ENCODE results near the gene ATOX1. TPM values are rescaled to one million over a fixed set of nuclear protein-coding genes. Genes with fewer than 3 reads are reported as not detected.

The ATOX1 gene
- total and polyA plus RNA-seq, 10 of the 15 experiments (the other 5 are each of a cell fraction or from before 2014, with no cell fraction given) = 130 to 642 (median 245) TPM

DNA sequence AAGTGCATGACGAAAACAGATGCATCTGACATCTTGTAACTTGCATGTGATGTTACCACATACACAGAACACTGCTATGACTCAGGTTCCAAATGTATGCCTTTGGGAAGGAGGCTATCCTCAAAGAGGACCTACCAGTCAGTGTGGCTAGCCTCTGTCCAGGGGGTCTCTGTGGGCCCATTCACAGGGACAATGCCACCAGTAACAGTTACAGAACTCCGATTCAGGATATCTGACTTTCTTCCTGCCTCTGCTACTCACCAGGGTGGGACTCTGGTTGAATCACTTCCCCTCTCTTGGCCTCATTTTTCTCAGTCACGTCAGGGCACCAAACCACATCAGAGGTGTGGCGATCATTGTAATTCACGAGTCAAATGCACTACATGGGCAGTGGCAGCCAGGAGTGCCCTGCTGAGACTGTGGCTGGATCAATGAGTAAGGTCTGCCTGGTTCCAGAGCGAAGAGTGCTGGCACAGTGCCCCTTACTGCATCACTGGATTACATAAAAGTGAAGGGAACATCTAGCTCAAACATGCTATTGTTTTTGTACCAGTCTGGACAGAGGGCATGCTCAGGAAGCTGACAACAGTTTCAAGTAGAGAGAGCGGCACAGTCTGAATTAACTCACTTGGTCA lies 13.2 kb downstream of the ATOX1 start (continued):
- TF ChIP-seq, protein P1, sequence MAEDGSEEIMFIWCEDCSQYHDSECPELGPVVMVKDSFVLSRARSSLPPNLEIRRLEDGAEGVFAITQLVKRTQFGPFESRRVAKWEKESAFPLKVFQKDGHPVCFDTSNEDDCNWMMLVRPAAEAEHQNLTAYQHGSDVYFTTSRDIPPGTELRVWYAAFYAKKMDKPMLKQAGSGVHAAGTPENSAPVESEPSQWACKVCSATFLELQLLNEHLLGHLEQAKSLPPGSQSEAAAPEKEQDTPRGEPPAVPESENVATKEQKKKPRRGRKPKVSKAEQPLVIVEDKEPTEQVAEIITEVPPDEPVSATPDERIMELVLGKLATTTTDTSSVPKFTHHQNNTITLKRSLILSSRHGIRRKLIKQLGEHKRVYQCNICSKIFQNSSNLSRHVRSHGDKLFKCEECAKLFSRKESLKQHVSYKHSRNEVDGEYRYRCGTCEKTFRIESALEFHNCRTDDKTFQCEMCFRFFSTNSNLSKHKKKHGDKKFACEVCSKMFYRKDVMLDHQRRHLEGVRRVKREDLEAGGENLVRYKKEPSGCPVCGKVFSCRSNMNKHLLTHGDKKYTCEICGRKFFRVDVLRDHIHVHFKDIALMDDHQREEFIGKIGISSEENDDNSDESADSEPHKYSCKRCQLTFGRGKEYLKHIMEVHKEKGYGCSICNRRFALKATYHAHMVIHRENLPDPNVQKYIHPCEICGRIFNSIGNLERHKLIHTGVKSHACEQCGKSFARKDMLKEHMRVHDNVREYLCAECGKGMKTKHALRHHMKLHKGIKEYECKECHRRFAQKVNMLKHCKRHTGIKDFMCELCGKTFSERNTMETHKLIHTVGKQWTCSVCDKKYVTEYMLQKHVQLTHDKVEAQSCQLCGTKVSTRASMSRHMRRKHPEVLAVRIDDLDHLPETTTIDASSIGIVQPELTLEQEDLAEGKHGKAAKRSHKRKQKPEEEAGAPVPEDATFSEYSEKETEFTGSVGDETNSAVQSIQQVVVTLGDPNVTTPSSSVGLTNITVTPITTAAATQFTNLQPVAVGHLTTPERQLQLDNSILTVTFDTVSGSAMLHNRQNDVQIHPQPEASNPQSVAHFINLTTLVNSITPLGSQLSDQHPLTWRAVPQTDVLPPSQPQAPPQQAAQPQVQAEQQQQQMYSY (CRISPR knock-in tag; IDR thresholded peaks at IDR 0.05) = no peak
- TF ChIP-seq, protein P2, sequence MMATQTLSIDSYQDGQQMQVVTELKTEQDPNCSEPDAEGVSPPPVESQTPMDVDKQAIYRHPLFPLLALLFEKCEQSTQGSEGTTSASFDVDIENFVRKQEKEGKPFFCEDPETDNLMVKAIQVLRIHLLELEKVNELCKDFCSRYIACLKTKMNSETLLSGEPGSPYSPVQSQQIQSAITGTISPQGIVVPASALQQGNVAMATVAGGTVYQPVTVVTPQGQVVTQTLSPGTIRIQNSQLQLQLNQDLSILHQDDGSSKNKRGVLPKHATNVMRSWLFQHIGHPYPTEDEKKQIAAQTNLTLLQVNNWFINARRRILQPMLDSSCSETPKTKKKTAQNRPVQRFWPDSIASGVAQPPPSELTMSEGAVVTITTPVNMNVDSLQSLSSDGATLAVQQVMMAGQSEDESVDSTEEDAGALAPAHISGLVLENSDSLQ (IDR thresholded peaks at IDR 0.05) = peak; percentile 67; the same call in 1 of the 2 replicates
- TF ChIP-seq CHD4 (IDR thresholded peaks at IDR 0.05) = no peak
- TF ChIP-seq RELA (IDR thresholded peaks at IDR 0.05; ENCODE audit: borderline replicate concordance, partially characterized antibody) = no peak
- TF ChIP-seq SMARCA5 (IDR thresholded peaks at IDR 0.05) = 0 out of 2 replicates have a peak, but pooled peaks have one; percentile 35
- peak; percentile 65; the same call in 1 of the 2 replicates for TF ChIP-seq IRF4 (IDR thresholded peaks at IDR 0.05; ENCODE audit: low read depth, low read length)
- TF ChIP-seq SMC3 (IDR thresholded peaks at IDR 0.05; ENCODE audit: borderline replicate concordance, low read length) = peak; percentile 9; the same call in 1 of the 2 replicates
- TF ChIP-seq PAX5 (IDR thresholded peaks at IDR 0.05; ENCODE audit: borderline replicate concordance, low read depth, low read length) = peak; percentile 32; the same call in 1 of the 2 replicates
- no peak for TF ChIP-seq SIX5 (IDR thresholded peaks at IDR 0.05; ENCODE audit: low read depth, low read length, severe bottlenecking)
- peak; percentile 95 for TF ChIP-seq TCF7 (IDR thresholded peaks at IDR 0.05; ENCODE audit: borderline replicate concordance)
- TF ChIP-seq NR2C1 (IDR thresholded peaks at IDR 0.05) = no peak
- peak; percentile 42; the same call in 1 of the 2 replicates for TF ChIP-seq EED (IDR thresholded peaks at IDR 0.05; ENCODE audit: low read depth)
- TF ChIP-seq RUNX3 (IDR thresholded peaks at IDR 0.05; ENCODE audit: low read length) = peak; percentile 92
- TF ChIP-seq TBL1XR1 (IDR thresholded peaks at IDR 0.05; ENCODE audit: low read depth, low read length) = no peak
- TF ChIP-seq, protein P3, sequence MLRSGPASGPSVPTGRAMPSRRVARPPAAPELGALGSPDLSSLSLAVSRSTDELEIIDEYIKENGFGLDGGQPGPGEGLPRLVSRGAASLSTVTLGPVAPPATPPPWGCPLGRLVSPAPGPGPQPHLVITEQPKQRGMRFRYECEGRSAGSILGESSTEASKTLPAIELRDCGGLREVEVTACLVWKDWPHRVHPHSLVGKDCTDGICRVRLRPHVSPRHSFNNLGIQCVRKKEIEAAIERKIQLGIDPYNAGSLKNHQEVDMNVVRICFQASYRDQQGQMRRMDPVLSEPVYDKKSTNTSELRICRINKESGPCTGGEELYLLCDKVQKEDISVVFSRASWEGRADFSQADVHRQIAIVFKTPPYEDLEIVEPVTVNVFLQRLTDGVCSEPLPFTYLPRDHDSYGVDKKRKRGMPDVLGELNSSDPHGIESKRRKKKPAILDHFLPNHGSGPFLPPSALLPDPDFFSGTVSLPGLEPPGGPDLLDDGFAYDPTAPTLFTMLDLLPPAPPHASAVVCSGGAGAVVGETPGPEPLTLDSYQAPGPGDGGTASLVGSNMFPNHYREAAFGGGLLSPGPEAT (IDR thresholded peaks at IDR 0.05; ENCODE audit: low read depth) = peak; percentile 41; the same call in 1 of the 2 replicates
- TF ChIP-seq PAX8 (IDR thresholded peaks at IDR 0.05) = no peak
- TF ChIP-seq POLR2AphosphoS5 (IDR thresholded peaks at IDR 0.05; ENCODE audit: low read length) = peak; percentile 39; the same call in 1 of the 2 replicates
- TF ChIP-seq NBN (IDR thresholded peaks at IDR 0.05) = peak; percentile 53; the same call in 1 of the 2 replicates
- TF ChIP-seq, protein P4, sequence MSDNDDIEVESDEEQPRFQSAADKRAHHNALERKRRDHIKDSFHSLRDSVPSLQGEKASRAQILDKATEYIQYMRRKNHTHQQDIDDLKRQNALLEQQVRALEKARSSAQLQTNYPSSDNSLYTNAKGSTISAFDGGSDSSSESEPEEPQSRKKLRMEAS (IDR thresholded peaks at IDR 0.05; ENCODE audit: low read depth, low read length) = no peak
- TF ChIP-seq, protein P5, sequence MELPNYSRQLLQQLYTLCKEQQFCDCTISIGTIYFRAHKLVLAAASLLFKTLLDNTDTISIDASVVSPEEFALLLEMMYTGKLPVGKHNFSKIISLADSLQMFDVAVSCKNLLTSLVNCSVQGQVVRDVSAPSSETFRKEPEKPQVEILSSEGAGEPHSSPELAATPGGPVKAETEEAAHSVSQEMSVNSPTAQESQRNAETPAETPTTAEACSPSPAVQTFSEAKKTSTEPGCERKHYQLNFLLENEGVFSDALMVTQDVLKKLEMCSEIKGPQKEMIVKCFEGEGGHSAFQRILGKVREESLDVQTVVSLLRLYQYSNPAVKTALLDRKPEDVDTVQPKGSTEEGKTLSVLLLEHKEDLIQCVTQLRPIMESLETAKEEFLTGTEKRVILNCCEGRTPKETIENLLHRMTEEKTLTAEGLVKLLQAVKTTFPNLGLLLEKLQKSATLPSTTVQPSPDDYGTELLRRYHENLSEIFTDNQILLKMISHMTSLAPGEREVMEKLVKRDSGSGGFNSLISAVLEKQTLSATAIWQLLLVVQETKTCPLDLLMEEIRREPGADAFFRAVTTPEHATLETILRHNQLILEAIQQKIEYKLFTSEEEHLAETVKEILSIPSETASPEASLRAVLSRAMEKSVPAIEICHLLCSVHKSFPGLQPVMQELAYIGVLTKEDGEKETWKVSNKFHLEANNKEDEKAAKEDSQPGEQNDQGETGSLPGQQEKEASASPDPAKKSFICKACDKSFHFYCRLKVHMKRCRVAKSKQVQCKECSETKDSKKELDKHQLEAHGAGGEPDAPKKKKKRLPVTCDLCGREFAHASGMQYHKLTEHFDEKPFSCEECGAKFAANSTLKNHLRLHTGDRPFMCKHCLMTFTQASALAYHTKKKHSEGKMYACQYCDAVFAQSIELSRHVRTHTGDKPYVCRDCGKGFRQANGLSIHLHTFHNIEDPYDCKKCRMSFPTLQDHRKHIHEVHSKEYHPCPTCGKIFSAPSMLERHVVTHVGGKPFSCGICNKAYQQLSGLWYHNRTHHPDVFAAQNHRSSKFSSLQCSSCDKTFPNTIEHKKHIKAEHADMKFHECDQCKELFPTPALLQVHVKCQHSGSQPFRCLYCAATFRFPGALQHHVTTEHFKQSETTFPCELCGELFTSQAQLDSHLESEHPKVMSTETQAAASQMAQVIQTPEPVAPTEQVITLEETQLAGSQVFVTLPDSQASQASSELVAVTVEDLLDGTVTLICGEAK (IDR thresholded peaks at IDR 0.05; ENCODE audit: borderline replicate concordance) = no peak
- TF ChIP-seq ZSCAN29 (IDR thresholded peaks at IDR 0.05) = no peak
